ENCODE measurements around the gene DDX56. TPM values are rescaled to one million over a fixed set of nuclear protein-coding genes. Genes with fewer than 3 reads are reported as not detected.
A peak's percentile ranks its signal among the peaks of the same experiment; 100 is the strongest.

DDX56 gene
- total and polyA plus RNA-seq, 9 of the 15 experiments (the other 6 are each of a cell fraction or from before 2014, with no cell fraction given): 33.0 to 145 (median 102) TPM

GRCh38 chr7:44567884-44568283 lies 5.8 kb downstream of the DDX56 start:
- FAIRE-seq (no peak), DNase-seq (ENCODE audit: extremely low read depth in 1 of 4, low spot score in 3 of 4) (no peak), ATAC-seq (no peak)
- H3K27me3 ChIP-seq (ENCODE audit: control insufficient read depth in 2 of 2, insufficient read depth in 2 of 2, low read length in 2 of 2): no peaks in the 10 kb centered on the region
- intact Hi-C loops (cut with micrococcal nuclease) (loop anchor here (5.0 kb wide), 3 partner anchors 71 to 326 kb away; no protein-coding TSS in a partner anchor), in situ Hi-C loops (cut with MboI) (no loop called here)
- H3K4me1 ChIP-seq (replicated peaks in 1 of 2; ENCODE audit: control insufficient read depth in 2 of 2, insufficient read depth in 2 of 2, low read length in 2 of 2): peaks cover 48 to 49% of the 10 kb centered on the region in 2 experiments; a peak in 4 of 5 replicates
- peaks cover 94% of the 10 kb centered on the region for H3K36me3 ChIP-seq (ENCODE audit: control insufficient read depth, insufficient read depth, low read length)
- no peak overlapping the region for H2AFZ ChIP-seq (ENCODE audit: low read depth, low read length)
- H3K9ac ChIP-seq (ENCODE audit: insufficient read depth in 1 of 2, low read depth in 2 of 2, low read length in 2 of 2): peak overlapping the region in 1 of 2 experiments; percentile 78; a peak in 1 of 4 replicates
- CTCF ChIA-PET (ENCODE audit: low intra/inter-chr PET ratio): no interaction called here
- POLR2A ChIA-PET: interaction anchor here (0.7 to 1.4 kb wide), 4 partner anchors 8 to 314 kb away, joined by 3 to 7 read pairs (median 3); partner anchors contain the start of gene TMED4
- H3K27ac ChIP-seq (ENCODE audit: extremely low read depth, low read depth, low read length): no peak overlapping the region
- no peaks in the 10 kb centered on the region for H3K9me3 ChIP-seq (replicated peaks; ENCODE audit: control insufficient read depth, insufficient read depth, low read depth, low read length)
- TF ChIP-seq POLR2G (IDR thresholded peaks at IDR 0.05; ENCODE audit: low read depth, low read length) (0 out of 2 replicates have a peak, but pooled peaks have one; percentile 26), RBFOX2 (IDR thresholded peaks at IDR 0.05; ENCODE audit: low read depth, low read length) (peak; percentile 39; the same call in 1 of the 2 replicates), RREB1 (CRISPR knock-in tag; IDR thresholded peaks at IDR 0.05) (no peak)
- H3K4me3 ChIP-seq: no peak overlapping the region
- H4K20me1 ChIP-seq (replicated peaks; ENCODE audit: control insufficient read depth, insufficient read depth, low read length): peaks cover 21% of the 10 kb centered on the region
- 94% methylated on average over 6 of the region's 6 CpGs for WGBS (ENCODE audit: insufficient coverage, low coverage, missing lambda C conversion rate)
- BruUV-seq (replicated peaks): no TSS peak
- no peak overlapping the region for H3K4me2 ChIP-seq (ENCODE audit: insufficient read depth, low read length)
- peaks cover 10% of the 10 kb centered on the region for H3K9me1 ChIP-seq (ENCODE audit: control insufficient read depth, insufficient read depth, low read length)
- H3K79me2 ChIP-seq (ENCODE audit: control insufficient read depth, insufficient read depth, low read length): peaks cover 46% of the 10 kb centered on the region
